ENCODE measurements around the gene ASTN1.

ASTN1 gene

GRCh38 chr1:176877557-176877956 is 287.0 kb downstream of the ASTN1 start:
- DNase-seq (ENCODE audit: low read depth), result no peak

- no peak for DNase-seq (ENCODE audit: low read depth)
Observed at GRCh38 chr1:176876966-176877515, 287.5 kb downstream of the ASTN1 start.

- DNase-seq (ENCODE audit: low read depth), result no peak
Observed at GRCh38 chr1:176869577-176869976, 294.9 kb downstream of the ASTN1 start.

GRCh38 chr1:176866011-176866714 is 298.3 kb downstream of the ASTN1 start:
- no peak for DNase-seq (ENCODE audit: low read depth)

GRCh38 chr1:176864211-176864610 is 300.3 kb downstream of the ASTN1 start:
- no peak for DNase-seq (ENCODE audit: low read depth)

DNA sequence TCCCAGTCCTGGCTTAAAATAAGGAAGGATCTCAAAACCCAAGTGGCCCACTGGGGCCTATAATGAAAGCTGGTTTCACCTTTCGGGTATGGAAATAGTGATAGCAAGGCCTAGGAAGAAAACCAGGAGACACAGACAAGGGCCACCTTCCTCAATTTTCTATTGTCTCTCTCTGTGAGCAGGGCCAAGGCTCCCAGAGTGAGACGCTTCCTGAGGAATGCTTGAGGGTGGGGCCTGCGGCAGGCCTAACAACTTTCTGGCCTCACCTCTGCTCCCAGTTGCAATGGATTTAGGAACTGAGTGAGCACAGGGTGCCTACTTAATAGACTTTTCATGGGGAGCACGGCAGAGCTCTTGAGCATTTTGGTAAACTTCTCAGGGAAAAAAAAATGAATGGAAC is 300.9 kb downstream of the ASTN1 start:
- DNase-seq (ENCODE audit: low read depth), result no peak

DNA sequence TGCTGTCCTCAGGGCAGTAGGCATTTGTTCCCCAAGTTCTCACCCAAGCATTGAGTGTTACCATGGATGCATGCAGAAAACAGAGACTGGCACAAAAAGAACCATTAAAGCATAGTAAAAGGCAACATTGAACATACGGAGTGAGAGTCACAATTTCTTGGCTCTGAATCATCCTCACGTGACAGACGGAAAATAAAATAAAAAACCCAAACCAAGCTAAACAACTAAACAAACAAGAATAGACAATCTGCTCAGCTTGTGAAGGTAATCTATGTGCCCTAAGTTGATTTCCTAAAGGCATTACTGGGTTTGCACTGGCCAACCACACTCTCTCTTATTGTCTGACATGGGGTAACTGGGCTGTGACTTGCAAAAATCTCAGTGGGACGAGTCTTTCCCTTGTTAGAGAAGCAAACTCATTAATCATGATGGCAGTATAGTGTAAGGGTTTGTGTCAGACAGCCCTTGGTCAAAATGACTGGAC is 306.0 kb downstream of the ASTN1 start:
- no peak for DNase-seq (ENCODE audit: low read depth)

- no peak for DNase-seq (ENCODE audit: low read depth)
Observed at GRCh38 chr1:176857632-176858031, 306.9 kb downstream of the ASTN1 start.

GRCh38 chr1:176854758-176855745 is 309.5 kb downstream of the ASTN1 start:
- DNase-seq (ENCODE audit: low read depth), result no peak

- no peak for DNase-seq (ENCODE audit: low read depth)
Observed at GRCh38 chr1:176854121-176854520, 310.4 kb downstream of the ASTN1 start.

DNA sequence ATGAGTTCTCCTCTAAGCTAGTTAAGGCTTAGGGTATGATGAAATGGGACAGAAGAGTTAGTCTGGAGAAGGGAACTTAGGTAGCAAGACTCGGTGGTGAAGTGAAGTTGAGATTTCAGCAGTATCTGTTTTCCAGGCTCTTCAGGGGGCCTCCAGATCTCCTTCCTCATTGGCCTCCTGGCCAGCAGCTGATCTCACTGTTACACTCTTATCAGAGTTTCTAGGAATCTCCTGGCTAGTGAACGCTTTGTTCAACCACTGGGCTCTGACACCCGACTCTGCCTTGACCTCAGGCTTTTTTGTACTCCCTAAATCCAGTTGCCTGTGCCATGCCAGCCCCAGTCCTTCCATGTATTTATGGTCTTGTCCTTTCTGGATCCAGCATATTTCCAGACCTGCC is 311.0 kb downstream of the ASTN1 start:
- no peak for DNase-seq (ENCODE audit: low read depth)

DNA sequence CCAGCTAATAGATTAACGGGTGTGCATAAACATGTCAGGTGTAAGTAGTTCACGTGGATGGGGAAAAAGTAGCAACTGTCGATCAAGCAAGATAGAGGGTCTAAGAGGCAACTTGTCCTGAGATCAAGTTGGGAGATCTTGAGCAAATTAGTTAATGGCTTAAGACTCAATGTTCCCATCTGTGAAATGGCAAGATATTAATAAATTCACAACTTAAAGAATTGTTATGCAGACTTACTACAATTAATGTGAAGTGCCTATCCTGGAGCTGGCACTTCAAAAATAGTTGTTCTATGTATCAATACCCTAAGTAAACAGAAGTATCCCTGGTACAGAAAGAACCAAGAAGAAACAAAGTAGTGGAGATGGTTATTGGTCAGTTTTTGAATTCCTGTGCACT is 312.4 kb downstream of the ASTN1 start:
- DNase-seq (ENCODE audit: low read depth), result no peak

DNA sequence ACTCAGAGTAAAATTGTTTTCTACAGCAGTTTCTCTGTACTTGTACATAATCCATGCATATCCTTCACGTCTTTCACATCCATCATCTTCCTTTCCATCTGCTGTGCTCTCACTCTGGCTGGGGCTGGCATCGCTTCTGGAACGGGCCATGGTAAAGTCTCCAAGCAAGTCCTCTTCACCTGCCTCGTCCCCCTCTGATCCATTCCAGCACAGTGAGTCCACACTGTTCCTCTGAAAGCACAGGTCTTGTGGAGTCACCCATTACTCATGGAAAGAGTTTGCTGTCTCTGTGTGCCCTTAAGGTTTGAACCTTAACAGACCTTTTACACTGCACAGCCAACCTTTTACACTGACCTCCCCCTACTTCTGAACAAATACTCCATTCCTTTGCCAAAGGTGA is 313.6 kb downstream of the ASTN1 start:
- DNase-seq (ENCODE audit: low read depth), result no peak

GRCh38 chr1:176849281-176849680 is 315.2 kb downstream of the ASTN1 start:
- no peak for DNase-seq (ENCODE audit: low read depth)

- no peak for DNase-seq (ENCODE audit: low read depth)
Observed at GRCh38 chr1:176847052-176847451, 317.5 kb downstream of the ASTN1 start.

DNA sequence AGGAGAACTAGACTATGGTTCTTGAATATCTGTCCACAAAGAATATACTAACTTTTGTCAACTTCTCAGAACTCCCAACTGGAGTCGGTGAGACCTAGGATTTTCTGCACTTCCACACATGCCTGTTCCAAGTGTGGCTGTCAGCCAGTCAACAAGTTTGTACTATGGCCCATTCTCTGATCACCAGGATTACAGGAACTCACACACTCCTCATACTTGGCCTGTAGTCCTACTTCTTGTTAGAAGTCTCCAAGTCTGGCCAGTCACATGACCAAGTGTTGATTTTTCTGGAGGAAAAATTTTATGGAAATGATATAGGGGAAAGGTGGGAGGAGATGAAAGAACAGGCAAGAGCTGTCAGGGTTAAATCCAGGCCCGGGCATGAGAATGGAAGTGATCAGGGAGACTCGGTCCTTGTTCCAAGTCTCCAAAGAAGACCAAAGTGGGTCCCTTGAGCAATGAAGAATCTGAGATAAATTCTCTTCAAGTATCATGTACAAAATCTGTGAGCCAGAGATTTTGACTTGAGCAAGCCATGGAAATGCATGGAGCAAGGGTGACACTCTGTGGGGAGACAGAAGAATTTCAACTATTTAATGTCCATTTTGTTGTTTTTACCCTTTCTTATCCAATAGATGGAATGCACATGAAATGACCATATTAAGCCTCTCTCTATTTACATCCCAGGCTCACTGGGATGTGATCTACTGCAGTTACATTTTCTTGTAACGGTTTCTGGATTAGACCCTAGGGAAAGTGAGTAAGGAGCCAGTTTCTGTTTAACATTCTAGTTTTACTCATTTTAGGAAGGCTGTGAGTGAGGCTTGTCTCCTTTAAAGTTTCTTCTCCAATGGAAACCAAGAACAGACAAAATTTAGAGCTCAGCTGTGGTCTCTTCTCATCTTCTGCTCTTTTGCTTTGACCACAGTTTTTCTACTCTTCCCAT is 320.9 kb downstream of the ASTN1 start:
- no peak for DNase-seq (ENCODE audit: low read depth)

GRCh38 chr1:176841238-176841637 is 323.3 kb downstream of the ASTN1 start:
- no peak for DNase-seq (ENCODE audit: low read depth)

DNA sequence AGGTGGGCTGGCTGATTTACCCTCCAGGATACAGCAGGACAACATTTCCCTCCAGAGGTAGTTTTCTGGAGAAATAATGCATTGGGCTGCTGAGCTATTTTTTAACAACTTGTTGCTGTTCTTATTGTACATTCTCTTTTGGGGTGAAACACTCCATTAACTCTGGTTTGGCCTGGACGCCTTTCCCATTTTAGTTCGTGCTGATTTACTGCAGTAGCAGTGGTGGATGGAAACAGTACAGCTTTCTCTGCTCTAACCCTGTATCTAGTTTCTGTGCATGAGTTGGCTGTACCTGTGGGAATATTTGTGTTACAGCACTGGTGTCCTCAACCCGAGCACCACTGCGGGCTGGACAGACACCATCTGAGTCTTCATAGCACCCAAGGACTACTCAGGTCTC is 325.3 kb downstream of the ASTN1 start:
- DNase-seq (ENCODE audit: low read depth), result no peak

DNA sequence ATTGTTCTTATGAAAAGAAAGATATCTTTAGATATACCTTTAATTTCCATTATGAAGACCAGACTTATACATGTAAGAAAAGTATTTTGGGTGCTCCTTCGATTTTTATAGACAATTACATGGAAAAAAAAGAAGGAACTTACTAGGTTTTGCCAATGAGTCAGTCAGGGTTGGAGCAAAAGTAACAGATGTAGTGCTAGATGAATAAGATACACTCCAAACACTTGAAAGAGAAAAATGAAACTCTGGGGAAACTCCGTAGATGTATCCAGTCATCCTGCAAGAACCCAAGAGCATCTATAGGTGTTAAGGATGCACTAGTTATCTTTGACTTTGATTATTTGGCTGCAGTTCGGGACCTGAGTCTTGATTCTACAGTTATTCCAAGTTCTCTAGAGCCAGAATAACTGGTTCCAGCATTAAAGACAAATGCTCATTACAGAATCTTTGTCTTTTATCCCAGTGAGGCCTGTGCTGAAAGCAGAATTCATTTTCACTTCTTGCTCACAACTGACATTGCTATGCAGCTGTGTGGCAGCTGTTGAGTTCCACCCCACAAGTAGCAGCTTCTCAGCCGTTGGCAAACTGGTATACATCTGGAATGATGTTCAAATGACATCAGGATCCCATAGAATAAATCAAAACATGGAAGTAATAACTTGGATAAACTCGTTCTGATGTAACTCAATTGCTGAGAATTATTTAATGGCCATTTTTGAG is 326.1 kb downstream of the ASTN1 start:
- DNase-seq (ENCODE audit: low read depth), result no peak

GRCh38 chr1:176837708-176838107 is 326.8 kb downstream of the ASTN1 start:
- no peak for DNase-seq (ENCODE audit: low read depth)

DNA sequence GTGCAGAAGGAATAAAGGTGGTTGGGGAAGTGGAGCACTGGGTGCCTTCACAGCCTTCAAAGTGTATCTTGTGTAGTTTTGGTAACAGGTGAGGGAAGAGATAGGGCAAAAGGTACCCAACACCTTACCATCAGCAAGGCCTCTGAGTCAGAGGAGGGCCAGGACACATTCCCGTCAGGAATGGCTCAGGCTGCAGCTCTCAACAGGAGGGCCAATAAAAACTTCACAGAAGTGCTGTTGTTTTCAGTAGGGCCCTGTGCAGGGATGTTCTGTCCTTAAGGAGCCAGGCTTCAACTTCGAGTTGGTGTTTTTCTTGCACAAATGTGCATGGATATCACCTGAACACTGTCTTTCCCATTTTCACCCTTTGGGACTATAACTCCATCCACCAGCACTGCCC is 333.4 kb downstream of the ASTN1 start:
- no peak for DNase-seq (ENCODE audit: low read depth)

Measured in stimulated activated CD8-positive, alpha-beta memory T cell treated with anti-CD3 and anti-CD28 coated beads, Interleukin-12 subunit alpha, Interleukin-12 subunit beta, amount 100 ng/mL, for 1 hour (primary cell).